Measurements from ENCODE around the gene PCED1B.
A peak's percentile ranks its signal among the peaks of the same experiment; 100 is the strongest.
"Not testable (repeated sequence)": the region's sequence is repeated elsewhere in the genome, so short reads cannot be mapped to it uniquely, and the experiment has no call there.

Gene PCED1B

DNA sequence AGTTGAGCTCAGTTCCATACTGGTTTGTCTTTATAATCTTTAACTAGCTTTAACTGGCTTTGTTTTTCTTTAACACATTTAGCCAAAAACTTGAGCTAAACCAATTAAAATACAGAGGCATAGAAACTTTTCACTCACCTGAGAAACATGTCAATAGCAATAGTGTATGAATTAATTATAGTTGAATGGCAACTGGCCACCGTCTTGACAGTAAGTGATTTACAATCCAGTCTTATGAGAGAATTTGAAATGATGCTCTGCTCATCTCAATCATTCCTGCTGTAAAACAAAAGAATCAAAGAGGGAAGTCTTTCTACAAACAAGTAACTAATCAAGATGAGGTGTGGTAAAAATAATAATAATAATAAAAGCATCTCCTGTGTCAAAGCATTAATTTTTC is 86.9 kb downstream of the PCED1B start:
- DNase-seq (ENCODE audit: low read depth), result no peak

DNA sequence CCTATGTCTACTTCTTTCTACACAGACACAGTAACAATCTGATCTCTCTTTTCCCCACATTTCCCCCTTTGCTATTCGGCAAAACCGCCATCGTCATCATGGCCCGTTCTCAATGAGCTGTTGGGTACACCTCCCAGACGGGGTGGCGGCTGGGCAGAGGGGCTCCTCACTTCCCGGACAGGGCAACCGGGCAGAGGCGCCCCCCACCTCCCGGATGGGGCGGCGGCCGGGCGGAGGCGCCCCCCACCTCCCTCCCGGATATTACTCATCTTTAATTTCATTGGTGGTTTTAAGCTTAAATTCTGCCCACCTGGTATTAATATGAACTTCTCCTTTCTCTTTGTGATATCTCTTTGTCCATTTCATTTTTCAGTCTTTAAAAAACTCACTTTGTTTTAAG is 90.9 kb downstream of the PCED1B start:
- not testable (repeated sequence) for DNase-seq (ENCODE audit: low read depth)

DNA sequence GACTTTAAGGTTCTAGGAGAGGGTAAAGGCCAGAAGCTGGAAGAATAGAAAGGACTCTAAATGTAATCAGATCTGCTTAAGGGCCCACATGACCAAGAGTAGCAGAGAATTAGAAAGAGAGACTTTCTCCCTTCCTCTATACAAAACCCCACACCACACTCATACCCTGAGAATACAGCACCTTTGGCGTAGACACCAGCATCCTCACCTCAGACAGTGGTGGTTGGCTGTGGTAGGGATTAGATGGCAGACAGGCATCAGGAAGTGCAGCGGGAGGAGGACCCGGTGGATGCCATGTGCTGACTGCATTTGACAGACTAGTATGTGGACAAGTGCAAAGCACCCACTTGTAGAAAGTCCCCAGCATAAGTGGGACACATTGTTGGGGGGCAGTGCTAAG is 98.6 kb downstream of the PCED1B start:
- no peak for DNase-seq (ENCODE audit: low read depth)

GRCh38 chr12:47182164-47182938 is 102.9 kb downstream of the PCED1B start:
- not testable (repeated sequence) for DNase-seq (ENCODE audit: low read depth)

GRCh38 chr12:47184229-47184628 is 104.8 kb downstream of the PCED1B start:
- no peak for DNase-seq (ENCODE audit: low read depth)

DNA sequence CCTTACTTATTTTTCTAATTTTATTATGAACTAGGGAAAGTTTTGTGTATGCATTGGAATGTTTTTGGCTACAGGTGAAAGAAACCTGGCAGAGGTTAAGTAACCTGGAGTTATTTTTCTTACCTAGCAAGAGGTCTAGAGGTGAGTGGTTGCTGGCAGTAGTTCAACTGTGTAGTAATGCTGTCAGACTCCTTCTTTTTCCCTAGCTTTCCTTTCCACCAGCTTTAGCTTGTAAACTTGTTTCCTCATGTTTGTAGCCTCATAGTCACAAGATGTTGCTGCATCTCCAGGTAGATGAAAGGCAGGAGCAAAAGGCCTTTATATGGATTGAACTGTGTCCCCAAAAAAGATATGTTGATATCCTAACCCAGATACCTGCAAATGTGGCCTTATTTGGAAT is 105.4 kb downstream of the PCED1B start:
- DNase-seq (ENCODE audit: low read depth), result no peak

DNA sequence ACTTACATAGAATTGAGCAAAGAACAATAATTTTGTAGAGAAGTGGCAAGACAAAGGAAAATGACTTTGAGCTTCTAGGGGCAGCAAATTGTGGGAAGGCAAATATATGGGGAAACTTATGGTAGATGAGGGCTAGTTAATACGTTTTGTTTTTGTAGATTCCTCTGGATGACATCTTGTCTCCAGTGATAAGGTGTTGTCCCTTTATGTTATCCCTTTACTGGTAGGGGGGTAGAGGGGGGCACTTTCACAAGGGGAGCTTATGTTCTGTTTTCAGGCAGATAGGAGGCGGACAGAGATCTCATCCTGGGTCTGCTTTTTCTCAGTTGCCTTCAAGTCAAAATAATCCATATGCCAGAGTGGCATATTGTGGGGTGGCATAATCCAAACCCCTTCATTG is 106.8 kb downstream of the PCED1B start:
- no peak for DNase-seq (ENCODE audit: low read depth)

- peak; percentile 60 for DNase-seq (ENCODE audit: low read depth)
Measured at GRCh38 chr12:47188576-47189441, 109.4 kb downstream of the PCED1B start.

DNA sequence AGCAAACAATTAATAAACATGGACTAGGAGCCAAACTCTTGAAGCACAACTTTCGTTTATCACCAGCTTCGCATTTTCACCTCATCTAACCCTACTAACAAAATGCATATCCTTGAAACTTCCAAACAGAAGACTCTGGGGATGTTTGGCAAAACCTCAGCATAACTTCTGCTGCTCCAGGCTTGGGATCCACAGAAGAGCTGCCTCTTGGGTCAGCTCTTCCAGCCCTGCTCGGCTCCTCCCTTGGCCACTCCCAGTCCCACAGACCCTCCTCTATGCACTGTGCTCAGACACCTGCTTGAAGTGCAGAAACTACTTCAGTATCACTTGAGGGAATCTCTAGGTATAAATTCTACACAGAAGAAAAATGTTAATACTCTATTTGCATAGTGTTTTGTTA is 110.3 kb downstream of the PCED1B start:
- DNase-seq (ENCODE audit: low read depth), result no peak

GRCh38 chr12:47190271-47190750 is 110.9 kb downstream of the PCED1B start:
- no peak for DNase-seq (ENCODE audit: low read depth)

GRCh38 chr12:47190905-47191304 is 111.5 kb downstream of the PCED1B start:
- DNase-seq (ENCODE audit: low read depth), result no peak

GRCh38 chr12:47192051-47192450 is 112.6 kb downstream of the PCED1B start:
- DNase-seq (ENCODE audit: low read depth), result no peak

GRCh38 chr12:47193066-47193465 is 113.6 kb downstream of the PCED1B start:
- no peak for DNase-seq (ENCODE audit: low read depth)

DNA sequence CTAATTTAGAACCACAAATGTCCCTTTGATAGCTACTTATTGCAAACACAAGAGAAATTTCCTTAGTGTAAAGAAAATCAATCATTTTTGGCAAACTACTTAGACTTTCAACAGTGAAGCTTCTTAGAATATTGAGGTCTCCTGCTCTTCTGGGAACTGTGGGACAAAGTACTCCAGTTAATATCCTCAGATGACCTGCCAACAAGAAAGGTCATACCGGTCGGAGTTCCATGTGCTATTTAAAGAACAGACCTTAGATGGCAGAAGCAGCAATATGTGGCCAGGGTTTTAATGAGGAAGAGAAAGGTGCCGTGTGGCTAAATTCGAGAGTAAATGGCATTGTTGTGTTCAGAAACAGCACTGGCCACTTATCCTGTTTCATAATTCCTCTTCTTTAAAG is 115.1 kb downstream of the PCED1B start:
- DNase-seq (ENCODE audit: low read depth), result no peak

DNA sequence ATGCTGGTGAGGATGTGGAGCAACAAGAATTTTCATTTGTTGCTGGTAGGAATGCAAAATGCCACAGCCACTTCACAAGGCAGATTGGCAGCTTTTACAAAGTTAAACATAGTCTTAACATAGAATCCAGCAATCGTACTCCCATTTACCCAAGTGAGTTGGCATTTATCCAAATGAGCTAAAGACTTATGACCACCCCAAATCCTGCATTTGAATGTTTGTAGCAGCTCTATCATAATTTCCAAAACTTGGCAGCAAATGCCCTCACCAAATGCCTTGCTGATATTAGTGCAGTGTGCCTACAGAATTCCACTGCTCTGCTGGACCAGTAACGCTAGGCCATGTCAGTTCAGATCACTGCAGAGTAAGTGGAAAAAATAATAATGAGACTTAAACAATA is 121.0 kb downstream of the PCED1B start:
- DNase-seq (ENCODE audit: low read depth), result no peak

DNA sequence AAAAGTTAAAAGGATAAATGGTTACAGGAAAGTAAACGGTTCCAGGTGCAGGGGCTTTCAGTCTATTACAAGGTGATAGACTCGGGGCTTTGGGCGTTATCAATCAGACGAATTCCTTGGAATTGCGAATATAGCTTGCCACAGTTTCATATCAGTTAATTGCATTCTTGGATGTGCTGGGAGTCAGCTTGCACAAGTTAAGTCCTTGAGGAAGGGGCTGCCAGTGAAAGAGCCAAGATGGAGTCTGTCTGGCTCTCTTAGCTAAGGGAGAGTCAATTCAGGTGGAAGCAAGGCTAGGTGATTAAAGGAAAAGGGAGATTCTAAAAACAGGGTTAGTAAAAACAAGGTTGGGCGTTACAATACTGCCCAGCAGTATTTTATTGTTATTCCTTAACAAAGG is 121.8 kb downstream of the PCED1B start:
- not testable (repeated sequence) for DNase-seq (ENCODE audit: low read depth)

GRCh38 chr12:47202176-47202575 is 122.8 kb downstream of the PCED1B start:
- DNase-seq (ENCODE audit: low read depth), result no peak

- no peak for DNase-seq (ENCODE audit: low read depth)
Measured at GRCh38 chr12:47205532-47206449, 126.4 kb downstream of the PCED1B start.

DNA sequence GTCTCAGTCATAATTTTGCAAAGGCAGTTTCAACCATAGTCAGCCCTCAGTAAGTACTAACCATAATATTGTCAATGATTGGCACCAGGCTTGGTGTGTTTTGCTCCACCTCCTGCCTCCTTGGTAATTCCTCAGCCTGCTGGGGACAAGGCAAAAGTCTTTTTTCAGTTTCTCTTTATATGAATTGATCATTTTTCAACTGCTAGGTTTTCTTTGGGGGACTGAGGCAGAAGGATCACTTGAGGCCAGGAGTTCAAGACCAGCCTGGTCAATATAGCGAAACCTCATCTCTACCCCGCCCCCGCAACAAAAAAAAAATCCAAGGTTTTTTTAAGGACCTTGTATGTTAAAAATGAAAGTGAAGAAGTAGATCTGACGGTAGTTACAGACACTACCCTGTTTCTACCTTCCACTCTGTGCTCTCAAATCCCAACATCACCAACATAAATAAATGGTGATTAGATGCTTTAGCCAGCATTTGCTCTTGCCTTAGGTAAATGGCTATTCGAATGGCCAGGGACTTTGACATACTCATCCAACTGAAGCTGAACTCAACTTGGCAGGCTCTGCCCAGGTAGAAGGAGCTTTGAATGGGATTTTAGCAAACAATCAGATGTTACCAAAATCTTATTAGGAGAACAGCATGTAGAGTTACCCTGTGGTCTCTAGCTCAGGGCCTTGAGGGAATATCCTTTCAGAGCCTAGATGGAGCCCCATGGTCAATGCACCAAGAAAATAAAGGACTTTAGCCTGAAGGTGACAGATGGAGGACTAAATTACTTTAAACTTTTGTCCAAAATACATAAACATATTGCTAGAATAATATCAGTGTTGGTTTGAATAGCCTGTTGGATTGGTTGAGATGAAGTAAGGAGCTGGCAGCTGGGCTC is 127.3 kb downstream of the PCED1B start:
- DNase-seq (ENCODE audit: low read depth), result no peak

DNA sequence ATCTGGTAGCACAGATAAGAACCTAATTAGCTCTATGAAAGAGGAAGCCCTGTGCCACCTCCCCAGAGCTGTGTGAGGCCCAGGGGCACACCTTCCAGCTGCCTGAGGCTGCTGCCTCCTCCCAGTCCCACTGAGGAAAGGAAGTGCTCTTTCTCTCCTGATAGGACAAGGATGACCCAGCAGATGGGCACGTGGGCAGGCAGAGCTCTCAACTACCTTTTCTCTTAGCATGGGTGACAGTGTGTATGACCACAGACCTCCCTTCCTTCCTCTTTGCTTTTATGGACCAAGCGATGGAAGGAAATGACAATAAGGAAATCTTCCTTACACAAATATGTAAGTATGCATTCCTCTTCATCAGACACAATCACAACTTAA is 127.9 kb downstream of the PCED1B start:
- DNase-seq (ENCODE audit: low read depth), result no peak

DNA sequence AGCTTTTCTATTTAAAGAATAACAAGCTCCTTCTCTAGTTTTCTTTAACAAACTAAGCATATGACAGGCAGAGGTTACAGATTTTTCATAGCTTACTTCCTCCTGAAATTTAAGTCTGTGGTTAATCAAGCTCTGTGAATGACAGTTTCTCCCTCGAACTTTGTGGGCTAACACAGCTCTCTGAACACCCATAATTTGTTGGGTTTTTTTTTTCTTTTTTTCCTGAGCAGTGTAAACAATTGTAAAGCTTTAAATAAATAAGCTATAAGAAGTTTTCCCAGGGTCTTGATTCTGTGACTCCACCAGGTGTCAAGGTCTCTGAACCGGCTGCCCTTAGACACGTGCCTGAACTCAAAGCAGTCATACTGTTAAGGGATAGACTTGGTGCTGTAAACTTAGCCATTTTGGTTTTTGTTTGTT is 128.4 kb downstream of the PCED1B start:
- no peak for DNase-seq (ENCODE audit: low read depth)

Measured in fibroblast of the conjunctiva (primary cell).